NCI-H460 (cell line): ENCODE measurements around the gene NXN. TPM values are rescaled to one million over a fixed set of nuclear protein-coding genes. Genes with fewer than 3 reads are reported as not detected.
"Not testable (repeated sequence)": the region's sequence is repeated elsewhere in the genome, so short reads cannot be mapped to it uniquely, and the experiment has no call there.

Experiments used
- DNase-seq: peaks from one replicate; pipeline ENCODE4 v3.0.0-alpha.2; 2016; ENCODE audit warnings: low read depth; ENCODE audit errors: extremely low read depth
- total RNA-seq: library from RNA; depleted of rRNA; stranded (reverse); fragments of >200 nt; shearing (Covaris generic); gene quantifications from 2 replicates; pipeline ENCODE4 v1.2.3, GENCODE V29; 2014

Gene NXN
- total RNA-seq, 1 experiment from 2014 or later = 12.3 TPM

DNA sequence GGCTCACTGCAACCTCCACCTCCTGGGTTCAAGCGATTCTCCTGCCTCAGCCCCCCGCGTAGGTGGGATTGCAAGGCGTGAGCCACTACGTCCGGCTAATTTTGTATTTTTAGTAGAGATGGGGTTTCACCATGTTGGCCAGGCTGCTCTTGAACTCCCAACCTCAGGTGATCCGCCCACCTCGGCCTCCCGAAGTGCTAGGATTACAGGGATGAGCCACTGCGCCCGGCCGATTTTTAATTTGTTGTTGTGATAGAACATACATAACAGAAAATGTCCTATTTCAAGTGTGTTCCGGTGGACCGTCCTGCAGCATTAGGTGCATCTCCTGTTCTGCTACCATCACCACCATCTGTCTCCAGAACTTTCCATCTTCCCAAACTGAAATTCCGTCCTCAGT, 55.3 kb downstream of the NXN start:
- not testable (repeated sequence) for DNase-seq

DNA sequence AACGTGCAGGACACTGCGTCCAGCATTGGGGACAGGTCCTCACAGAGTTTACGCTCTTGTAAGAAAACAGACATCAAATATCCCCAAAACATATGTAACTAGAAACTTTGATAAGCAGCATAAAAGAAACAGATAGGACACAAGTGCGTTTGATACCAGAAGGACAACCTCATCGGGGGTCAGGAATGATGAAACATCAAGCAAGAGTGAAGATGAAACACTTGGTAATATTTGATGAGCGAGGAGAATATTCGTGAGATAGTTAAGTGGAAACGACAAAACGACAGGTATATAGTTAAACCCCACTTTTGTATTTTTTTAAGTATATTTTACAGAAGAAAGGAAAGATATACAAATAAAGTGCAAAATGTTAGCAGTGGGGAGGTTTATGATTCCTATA, 55.9 kb downstream of the NXN start:
- DNase-seq = no peak

- no peak for DNase-seq
Observed at GRCh38 chr17:921161-921560, 58.4 kb downstream of the NXN start.

- DNase-seq = no peak
Observed at GRCh38 chr17:920190-920589, 59.4 kb downstream of the NXN start.

DNA sequence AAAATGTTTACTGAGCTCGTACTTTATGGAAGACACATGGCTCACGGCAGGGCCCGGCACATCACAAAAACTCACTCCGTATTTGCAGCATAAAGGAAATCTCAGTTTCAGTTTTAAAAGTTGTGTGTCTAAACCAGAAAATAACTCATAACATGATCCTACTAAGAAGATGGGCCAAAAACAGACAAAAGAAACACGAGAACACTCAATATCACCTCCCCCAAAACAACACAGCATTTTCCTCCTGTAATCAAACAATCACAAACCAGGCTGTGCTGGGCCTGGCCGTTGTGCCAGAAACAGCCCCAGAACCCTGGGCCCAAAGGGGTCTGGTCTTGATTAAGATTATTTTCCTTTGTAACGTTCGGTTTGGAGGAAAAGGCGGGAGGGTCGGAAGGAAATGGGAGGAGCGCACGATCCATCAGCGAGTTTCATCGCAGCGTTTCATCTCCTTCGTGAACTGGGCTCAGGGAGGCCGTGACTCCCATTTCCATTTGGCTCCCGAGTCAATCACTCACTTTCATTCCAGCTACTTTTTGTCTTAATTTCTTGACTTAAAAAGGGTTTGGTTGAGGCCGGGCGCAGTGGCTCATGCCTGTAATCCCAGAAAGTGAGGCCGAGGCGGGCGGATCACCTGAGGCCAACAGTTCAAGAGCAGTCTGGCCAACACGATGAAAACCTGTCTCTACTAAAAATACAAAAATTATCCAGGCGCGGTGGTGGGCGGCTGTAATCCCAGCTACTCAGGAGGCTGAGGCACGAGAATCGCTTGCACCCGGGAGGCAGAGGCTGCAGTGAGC, 61.4 kb downstream of the NXN start:
- DNase-seq = no peak

DNA sequence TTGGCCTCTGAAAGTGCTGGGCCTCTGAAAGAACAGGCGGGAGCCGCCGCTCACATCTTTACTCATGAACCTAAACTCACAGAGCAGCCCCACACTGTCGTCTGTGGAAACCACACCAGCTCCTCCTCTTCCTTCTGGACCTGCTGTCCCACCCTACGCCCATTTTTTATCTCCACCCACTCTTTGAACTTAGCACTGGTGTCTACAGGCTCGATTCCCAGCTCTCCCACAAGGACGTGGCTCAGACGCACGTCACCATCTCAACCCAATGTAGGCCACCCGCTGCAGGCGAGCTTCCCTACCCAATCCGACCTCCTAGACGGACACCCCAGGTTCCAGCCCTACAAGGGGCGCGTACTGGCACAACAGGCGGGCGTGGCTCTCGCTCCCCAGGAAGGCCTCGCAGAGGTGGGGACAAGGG, 62.2 kb downstream of the NXN start:
- no peak for DNase-seq

DNA sequence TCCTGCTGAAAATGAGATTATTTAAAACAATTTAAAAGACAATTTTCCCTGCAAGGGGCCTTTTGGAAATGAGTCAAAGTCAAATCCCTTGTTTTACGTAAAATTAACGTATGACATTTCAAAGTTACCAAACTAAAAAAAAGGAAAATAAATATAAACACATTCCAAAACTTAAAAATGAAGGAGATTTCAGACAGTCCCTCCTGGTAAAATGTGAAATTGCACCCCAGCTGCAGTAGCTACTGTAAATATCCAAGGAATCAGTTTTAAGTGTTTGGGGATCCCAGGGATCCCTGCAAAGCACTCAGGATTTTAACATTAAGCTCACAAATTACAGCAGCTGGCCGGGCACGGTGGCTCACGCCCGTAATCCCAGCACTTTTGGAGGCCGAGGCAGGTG, 63.3 kb downstream of the NXN start:
- no peak for DNase-seq

GRCh38 chr17:915538-916201, 63.9 kb downstream of the NXN start:
- DNase-seq = no peak

DNA sequence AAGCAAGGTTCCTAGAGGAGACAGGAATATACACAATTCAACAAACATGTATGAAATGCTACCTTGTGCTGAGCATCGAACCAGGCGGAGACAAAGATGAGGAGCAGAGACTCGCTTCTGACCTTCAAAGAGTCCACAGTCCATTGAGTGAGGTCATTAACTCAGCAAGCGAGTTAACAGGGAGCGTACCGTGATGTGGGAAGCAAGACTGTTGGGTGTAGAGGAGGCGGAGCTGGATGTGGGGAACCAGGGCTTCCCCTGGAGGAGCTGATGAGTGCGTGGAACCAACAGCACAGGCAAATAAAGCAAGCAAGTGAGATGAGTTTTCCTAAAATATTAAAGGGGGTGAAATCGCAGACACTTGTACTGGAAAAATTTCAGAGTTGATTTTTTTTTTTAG, 65.0 kb downstream of the NXN start:
- DNase-seq = no peak

DNA sequence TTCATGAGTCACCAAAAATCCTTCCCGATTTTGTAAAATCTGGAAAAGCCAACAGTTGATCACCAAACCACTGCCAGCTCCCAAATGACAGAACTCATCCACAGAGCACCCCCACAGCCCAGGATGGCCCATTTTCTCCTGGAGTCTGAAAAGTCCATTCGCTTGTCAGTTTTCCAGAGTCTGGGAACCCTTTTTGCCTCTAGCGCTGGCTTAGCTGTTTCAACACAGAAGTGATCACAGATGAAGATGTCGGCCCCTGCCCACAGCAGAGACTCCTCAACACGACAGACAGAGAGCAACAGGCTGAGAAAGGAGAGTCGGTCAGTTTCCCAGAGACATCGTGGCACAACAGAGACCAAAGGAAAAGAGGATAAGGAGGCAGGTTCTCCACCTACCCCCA, 66.4 kb downstream of the NXN start:
- no peak for DNase-seq

DNA sequence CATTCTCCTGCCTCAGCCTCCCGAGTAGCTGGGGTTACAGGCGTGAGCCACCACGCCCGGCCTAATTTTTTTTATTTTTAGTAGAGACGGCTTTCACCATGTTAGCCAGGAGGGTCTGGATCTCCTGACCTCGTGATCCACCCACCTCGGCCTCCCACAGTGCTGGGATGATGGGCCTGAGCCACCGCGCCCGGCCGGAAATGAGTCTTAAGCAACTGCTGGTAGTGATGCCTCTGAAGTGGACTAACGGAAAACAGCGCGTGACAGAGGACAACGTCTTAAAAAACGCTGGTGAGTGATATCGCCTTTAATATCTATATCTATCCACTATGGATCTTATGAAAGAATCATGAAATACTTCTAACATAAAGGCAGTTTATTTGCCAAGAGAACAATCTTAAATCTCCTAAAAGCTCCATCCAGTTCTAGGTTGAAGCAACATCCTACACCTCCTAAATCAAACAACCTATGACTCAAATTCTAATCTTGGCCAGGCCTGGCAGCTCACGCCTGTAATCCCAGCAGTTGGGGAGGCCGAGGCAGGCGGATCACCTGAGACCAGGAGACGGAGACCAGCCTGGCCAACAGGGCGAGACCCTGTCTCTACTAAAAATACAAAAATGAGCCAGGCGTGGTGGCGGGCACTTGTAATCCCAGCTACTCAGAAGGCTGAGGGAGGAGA, 69.8 kb downstream of the NXN start:
- DNase-seq = no peak

DNA sequence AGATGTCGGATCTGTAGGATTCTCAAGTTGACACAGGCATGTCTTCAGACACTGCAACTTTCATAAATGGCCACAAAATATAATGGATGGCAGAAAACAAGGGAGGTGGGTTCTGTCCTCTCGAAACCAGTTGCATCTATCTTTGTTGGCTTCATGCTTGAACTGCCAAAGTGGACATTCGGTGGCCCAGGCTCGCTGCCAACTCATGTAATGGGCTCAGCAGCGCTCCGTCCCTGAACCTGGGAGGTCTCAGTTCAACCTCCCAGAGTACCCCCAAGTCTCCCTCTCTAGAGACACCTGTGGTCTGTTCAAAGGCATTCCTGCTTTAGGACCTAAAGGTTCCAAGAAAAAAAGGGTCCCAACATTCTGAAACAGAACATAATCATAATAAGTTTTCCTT, 71.9 kb downstream of the NXN start:
- DNase-seq = no peak

DNA sequence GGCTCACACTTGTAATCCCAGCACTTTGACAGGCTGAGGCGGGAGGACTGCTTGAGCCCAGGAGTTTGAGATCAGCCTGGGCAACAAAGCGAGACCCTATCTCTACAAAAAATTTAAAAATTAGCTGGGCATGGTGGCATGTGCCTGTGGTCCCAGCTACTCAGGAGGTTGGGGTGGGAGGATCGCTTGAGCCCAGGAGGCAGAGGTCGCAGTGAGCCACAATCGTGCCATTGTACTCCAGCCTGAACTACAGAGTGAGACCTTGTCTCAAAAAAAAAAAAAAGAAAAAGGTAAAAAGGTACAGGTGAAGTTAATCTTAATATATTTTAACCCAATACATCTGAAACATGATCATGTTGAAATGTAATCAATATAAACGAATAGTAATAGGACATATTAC, 73.9 kb downstream of the NXN start:
- not testable (repeated sequence) for DNase-seq

- no peak for DNase-seq
Observed at GRCh38 chr17:903691-904481, 75.7 kb downstream of the NXN start.

- DNase-seq = no peak
Observed at GRCh38 chr17:902463-902862, 77.1 kb downstream of the NXN start.

DNA sequence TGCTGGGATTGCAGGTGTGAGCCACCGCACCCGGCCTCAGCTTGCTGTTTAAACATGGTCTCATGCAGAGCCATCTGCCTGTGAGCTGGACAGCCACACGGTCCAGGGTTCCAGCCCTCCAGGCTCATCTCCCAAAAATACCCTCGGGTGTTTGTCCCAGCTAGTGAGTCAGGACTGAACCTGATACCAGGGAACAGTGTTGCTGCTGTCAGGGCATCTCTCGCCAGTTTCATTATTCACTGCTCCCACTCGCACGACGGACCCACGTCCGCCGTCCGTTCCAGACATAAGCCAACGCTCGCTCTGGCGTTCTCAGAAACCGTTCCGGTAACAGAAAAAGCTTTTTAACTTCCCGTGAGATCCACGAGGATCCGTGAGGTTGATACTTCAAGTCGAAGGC, 77.6 kb downstream of the NXN start:
- no peak for DNase-seq

GRCh38 chr17:901191-901950, 78.2 kb downstream of the NXN start:
- DNase-seq = no peak

DNA sequence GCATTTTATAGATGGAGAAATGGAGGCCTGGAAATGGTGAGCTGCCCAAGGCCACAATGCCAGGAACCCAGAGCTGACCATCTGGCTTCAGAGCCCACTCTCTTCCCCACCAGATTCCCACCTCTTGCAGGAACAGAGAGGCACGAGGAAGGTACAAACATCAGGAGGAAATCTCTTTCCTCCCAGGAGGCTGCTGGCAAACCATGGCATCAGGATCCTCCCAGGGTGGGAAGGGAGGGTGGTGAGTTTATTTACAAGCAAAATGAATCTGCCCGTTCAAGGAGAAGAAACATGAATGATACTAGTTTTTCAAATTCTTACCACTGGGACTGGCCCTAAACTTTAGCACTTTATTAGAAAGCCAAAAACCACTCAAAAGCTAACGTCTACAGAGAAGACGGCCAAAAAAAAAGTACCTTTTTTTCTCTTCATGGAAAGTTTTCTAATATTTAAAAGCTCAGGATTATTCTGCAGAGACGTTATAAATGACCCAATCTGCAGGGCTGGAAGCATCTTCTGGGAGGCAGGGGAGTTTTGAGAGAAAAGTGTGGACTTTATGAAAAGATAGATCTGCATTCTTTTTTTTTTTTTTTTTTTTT, 79.1 kb downstream of the NXN start:
- no peak for DNase-seq

- no peak for DNase-seq
Observed at GRCh38 chr17:897970-898619, 81.5 kb downstream of the NXN start.
